NT2/D1 (cell line): ENCODE results near the gene CTIF.

Source experiments
- DNase-seq: peaks from one replicate; pipeline ENCODE4 v3.0.0-alpha.2; 2011; ENCODE audit warnings: low read depth, low spot score
- H3K27me3 ChIP-seq: 2 replicates; pipeline ENCODE4 v1.6.0; 2011; ENCODE audit warnings: mild to moderate bottlenecking; ENCODE audit not compliant: insufficient read length, insufficient read depth
- H3K36me3 ChIP-seq: 2 replicates; pipeline ENCODE4 v1.6.1; 2011; ENCODE audit warnings: mild to moderate bottlenecking, low read length, mixed read lengths; ENCODE audit not compliant: insufficient read depth, insufficient read length
- H3K4me1 ChIP-seq: 2 replicates; pipeline ENCODE4 v1.5.1; 2011; ENCODE audit not compliant: insufficient read depth, insufficient read length
- H3K4me3 ChIP-seq: 2 replicates; pipeline ENCODE4 v1.5.1; 2011; ENCODE audit warnings: low read depth; ENCODE audit not compliant: insufficient read length
- H3K9ac ChIP-seq: 2 replicates; pipeline ENCODE4 v1.6.0; 2011; ENCODE audit warnings: low read depth; ENCODE audit not compliant: insufficient read length
- H3K9me3 ChIP-seq: 2 replicates; pipeline ENCODE4 v1.5.1; 2011; ENCODE audit warnings: mild to moderate bottlenecking, low read length; ENCODE audit not compliant: insufficient read depth
- SUZ12 ChIP-seq: IDR thresholded peaks from 2 replicates; pipeline ENCODE4 v1.6.1; 2011; ENCODE audit not compliant: insufficient read length, insufficient read depth; ENCODE audit errors: extremely low read depth
- YY1 ChIP-seq: IDR thresholded peaks from 2 replicates; pipeline ENCODE4 v1.6.1; 2011; ENCODE audit not compliant: insufficient read length, insufficient read depth
- ZNF274 ChIP-seq: IDR thresholded peaks from 2 replicates; pipeline ENCODE4 v1.6.1; 2011; ENCODE audit warnings: mild to moderate bottlenecking, low read depth, low read length

Gene CTIF

GRCh38 chr18:48621240-48621639 lies 82.4 kb downstream of the CTIF start:
- Histone ChIP-seq H3K9ac (no peak overlapping the region), H3K4me3 (no peak overlapping the region), H3K9me3 (no peaks in the 10 kb centered on the region), H3K27me3 (no peaks in the 10 kb centered on the region), H3K4me1 (peaks cover 4% of the 10 kb centered on the region), H3K36me3 (peaks cover 20% of the 10 kb centered on the region)
- TF ChIP-seq SUZ12 (no peak), ZNF274 (no peak), YY1 (no peak)
- no peak for DNase-seq

- Histone ChIP-seq H3K4me1 (peaks cover 4% of the 10 kb centered on the region), H3K27me3 (no peaks in the 10 kb centered on the region), H3K36me3 (peaks cover 20% of the 10 kb centered on the region), H3K4me3 (no peak overlapping the region), H3K9ac (no peak overlapping the region), H3K9me3 (no peaks in the 10 kb centered on the region)
- DNase-seq: no peak
- TF ChIP-seq YY1 (no peak), SUZ12 (no peak), ZNF274 (no peak)
Observed at GRCh38 chr18:48621815-48622555, 83.2 kb downstream of the CTIF start.

GRCh38 chr18:48622911-48623431 lies 84.1 kb downstream of the CTIF start:
- TF ChIP-seq YY1: no peak
- no peak for TF ChIP-seq ZNF274
- TF ChIP-seq SUZ12: no peak
- Histone ChIP-seq H3K9me3 (no peaks in the 10 kb centered on the region), H3K4me1 (no peaks in the 10 kb centered on the region), H3K27me3 (no peaks in the 10 kb centered on the region), H3K36me3 (peaks cover 20% of the 10 kb centered on the region), H3K9ac (no peak overlapping the region), H3K4me3 (no peak overlapping the region)
- no peak for DNase-seq

- Histone ChIP-seq H3K4me1 (no peaks in the 10 kb centered on the region), H3K9ac (no peak overlapping the region), H3K4me3 (no peak overlapping the region), H3K36me3 (peaks cover 25% of the 10 kb centered on the region), H3K9me3 (no peaks in the 10 kb centered on the region), H3K27me3 (no peaks in the 10 kb centered on the region)
- TF ChIP-seq ZNF274 (no peak), SUZ12 (no peak), YY1 (no peak)
- DNase-seq: no peak
Observed at GRCh38 chr18:48623468-48624235, 84.8 kb downstream of the CTIF start.

GRCh38 chr18:48624856-48625255 lies 86.0 kb downstream of the CTIF start:
- H3K9ac ChIP-seq: no peak overlapping the region
- no peaks in the 10 kb centered on the region for H3K9me3 ChIP-seq
- TF ChIP-seq ZNF274 (no peak), SUZ12 (no peak), YY1 (no peak)
- no peaks in the 10 kb centered on the region for H3K27me3 ChIP-seq
- DNase-seq: no peak
- peaks cover 22% of the 10 kb centered on the region for H3K36me3 ChIP-seq
- H3K4me3 ChIP-seq: no peak overlapping the region
- H3K4me1 ChIP-seq: no peaks in the 10 kb centered on the region

GRCh38 chr18:48627216-48627615 lies 88.4 kb downstream of the CTIF start:
- no peak overlapping the region for H3K4me3 ChIP-seq
- H3K9me3 ChIP-seq: no peaks in the 10 kb centered on the region
- no peak overlapping the region for H3K9ac ChIP-seq
- H3K27me3 ChIP-seq: no peaks in the 10 kb centered on the region
- no peak for DNase-seq
- H3K36me3 ChIP-seq: peaks cover 15% of the 10 kb centered on the region
- no peaks in the 10 kb centered on the region for H3K4me1 ChIP-seq
- TF ChIP-seq YY1 (no peak), SUZ12 (no peak), ZNF274 (no peak)

- Histone ChIP-seq H3K4me1 (no peaks in the 10 kb centered on the region), H3K9ac (no peak overlapping the region)
Observed at GRCh38 chr18:48629730-48630324, 91.0 kb downstream of the CTIF start.

More at GRCh38 chr18:48629730-48630324, 91.0 kb downstream of the CTIF start:
- no peaks in the 10 kb centered on the region for H3K27me3 ChIP-seq
- TF ChIP-seq ZNF274 (no peak), YY1 (no peak), SUZ12 (no peak)
- DNase-seq: no peak
- peaks cover 28% of the 10 kb centered on the region for H3K36me3 ChIP-seq
- no peaks in the 10 kb centered on the region for H3K9me3 ChIP-seq
- H3K4me3 ChIP-seq: no peak overlapping the region
